HepG2 (cell line): ENCODE results near the gene LYPD3. TPM values are rescaled to one million over a fixed set of nuclear protein-coding genes. Genes with fewer than 3 reads are reported as not detected.

Source experiments
- FOXA1 ChIP-seq, 2 experiments: fragments of 450-650 bp in 1 of 2; sonication (generic) in 1 of 2; formaldehyde crosslinking in 1 of 2; IDR thresholded peaks; 2 replicates each; pipeline versions ENCODE4 v1.4.0 to v1.6.1; 2016 to 2020; ENCODE audit warnings: missing genetic modification reagents in 1 of 2
- IRX3 ChIP-seq: sonication (generic); formaldehyde crosslinking; IDR thresholded peaks from 2 replicates; pipeline ENCODE4 v1.8.1; 2023; ENCODE audit warnings: mild to moderate bottlenecking, low read depth, missing genetic modification reagents, borderline replicate concordance
- NKX3-1 ChIP-seq: sonication (generic); formaldehyde crosslinking; IDR thresholded peaks from 2 replicates; pipeline ENCODE4 v1.5.0; 2020; ENCODE audit warnings: missing genetic modification reagents
- PHB2 ChIP-seq: fragments of 450-650 bp; IDR thresholded peaks from 2 replicates; pipeline ENCODE4 v1.6.1; 2018; ENCODE audit not compliant: partially characterized antibody
- SAP130 ChIP-seq: IDR thresholded peaks from 2 replicates; pipeline ENCODE4 v1.6.1; 2016; ENCODE audit warnings: low read depth
- SRY ChIP-seq: sonication (generic); formaldehyde crosslinking; IDR thresholded peaks from 2 replicates; pipeline ENCODE4 v1.8.0; 2022; ENCODE audit warnings: mild to moderate bottlenecking, missing genetic modification reagents
- TRIM24 ChIP-seq: sonication (generic); formaldehyde crosslinking; IDR thresholded peaks from 2 replicates; pipeline ENCODE4 v1.8.0; 2022; ENCODE audit warnings: mild to moderate bottlenecking, missing genetic modification reagents
- ZBTB20 ChIP-seq: sonication (generic); formaldehyde crosslinking; IDR thresholded peaks from 2 replicates; pipeline ENCODE4 v1.8.1; 2023; ENCODE audit warnings: missing genetic modification reagents, low read depth, mild to moderate bottlenecking, borderline replicate concordance
- ZNF567 ChIP-seq: sonication (generic); formaldehyde crosslinking; IDR thresholded peaks from 2 replicates; pipeline ENCODE4 v1.8.1; 2023; ENCODE audit warnings: mild to moderate bottlenecking, missing genetic modification reagents, borderline replicate concordance
- ZNF619 ChIP-seq: sonication (generic); formaldehyde crosslinking; IDR thresholded peaks from 2 replicates; pipeline ENCODE4 v1.4.0; 2020; ENCODE audit warnings: mild to moderate bottlenecking, missing genetic modification reagents
- ZNF660 ChIP-seq: sonication (generic); formaldehyde crosslinking; IDR thresholded peaks from 2 replicates; pipeline ENCODE4 v1.5.1; 2020; ENCODE audit warnings: mild to moderate bottlenecking, low read depth, missing genetic modification reagents, borderline replicate concordance
- ZNF747 ChIP-seq: sonication (generic); formaldehyde crosslinking; IDR thresholded peaks from 2 replicates; pipeline ENCODE4 v1.8.1; 2023; ENCODE audit warnings: missing genetic modification reagents, mild to moderate bottlenecking, borderline replicate concordance
- polyA plus RNA-seq, 8 experiments: library from polyadenylated mRNA; depleted of rRNA in 3 of 8; stranded (reverse) in 7 of 8; unstranded in 1 of 8; fragments of >200 nt; fragmentation: Illumina TruSeq in 4 of 8; extraction: Trizol in 4 of 8; gene quantifications; 2 replicates each; pipeline versions ENCODE4 v1.2.1 to v1.2.3, GENCODE V29; 2011 to 2016; ENCODE audit warnings: low read depth in 4 of 8, missing spikeins in 1 of 8, mixed read lengths in 1 of 8; ENCODE audit not compliant: insufficient read depth in 1 of 8
- total RNA-seq, 5 experiments: library from RNA; depleted of rRNA; stranded (reverse); fragments of >200 nt; fragmentation: Illumina TruSeq; extraction: Trizol; gene quantifications; 2 replicates each; pipeline ENCODE4 v1.2.3, GENCODE V29; 2016; ENCODE audit warnings: low read depth in 1 of 5
- TF ChIP-seq, protein P1 (sequence below), 2 experiments: fragments of 450-650 bp in 1 of 2; sonication (generic) in 1 of 2; formaldehyde crosslinking in 1 of 2; IDR thresholded peaks; 2 replicates each; pipeline versions ENCODE4 v1.6.1 to v1.8.0; 2016 to 2022; ENCODE audit warnings: antibody characterized with exemption in 1 of 2, mild to moderate bottlenecking in 1 of 2, missing genetic modification reagents in 1 of 2
- TF ChIP-seq, protein P2 (sequence below): sonication (generic); formaldehyde crosslinking; IDR thresholded peaks from 2 replicates; pipeline ENCODE4 v1.4.0; 2020; ENCODE audit warnings: missing genetic modification reagents
- TF ChIP-seq, protein P3 (sequence below): IDR thresholded peaks from 2 replicates; pipeline ENCODE4 v1.6.1; 2016

LYPD3 gene
- total and polyA plus RNA-seq, 2 of the 13 experiments (the other 11 are each of a cell fraction or from before 2014, with no cell fraction given): 0.51 to 1.5 TPM

DNA sequence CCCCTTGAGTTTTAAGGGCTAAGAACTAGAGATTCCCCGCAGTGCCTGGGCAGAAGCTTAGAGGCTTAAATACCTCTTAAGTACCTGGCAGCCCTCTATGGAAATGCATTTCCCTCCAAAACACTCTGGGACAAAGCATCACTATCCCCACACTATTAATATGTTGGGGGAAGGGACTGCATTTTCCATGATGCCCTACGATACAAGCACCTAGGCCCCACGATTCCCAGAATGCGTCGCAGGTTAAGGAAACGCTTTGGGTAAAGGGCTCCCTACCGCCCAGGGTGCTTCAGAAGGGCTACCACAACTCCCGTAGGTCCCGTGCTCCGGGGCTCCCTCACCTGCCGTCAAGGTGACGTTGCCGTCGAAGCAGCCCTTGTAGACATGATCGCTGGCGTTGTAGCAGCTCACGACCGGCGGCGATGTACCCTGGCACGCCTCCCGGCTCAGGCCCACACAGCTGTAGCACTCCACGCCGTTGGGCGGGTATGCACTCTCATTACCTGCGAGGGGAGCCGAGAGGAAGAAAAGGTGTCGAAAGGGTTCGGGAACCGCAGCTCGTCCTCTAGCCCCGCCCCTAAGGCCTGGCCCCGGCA, 2.5 kb downstream of the LYPD3 start (continued):
- TF ChIP-seq, protein P1, sequence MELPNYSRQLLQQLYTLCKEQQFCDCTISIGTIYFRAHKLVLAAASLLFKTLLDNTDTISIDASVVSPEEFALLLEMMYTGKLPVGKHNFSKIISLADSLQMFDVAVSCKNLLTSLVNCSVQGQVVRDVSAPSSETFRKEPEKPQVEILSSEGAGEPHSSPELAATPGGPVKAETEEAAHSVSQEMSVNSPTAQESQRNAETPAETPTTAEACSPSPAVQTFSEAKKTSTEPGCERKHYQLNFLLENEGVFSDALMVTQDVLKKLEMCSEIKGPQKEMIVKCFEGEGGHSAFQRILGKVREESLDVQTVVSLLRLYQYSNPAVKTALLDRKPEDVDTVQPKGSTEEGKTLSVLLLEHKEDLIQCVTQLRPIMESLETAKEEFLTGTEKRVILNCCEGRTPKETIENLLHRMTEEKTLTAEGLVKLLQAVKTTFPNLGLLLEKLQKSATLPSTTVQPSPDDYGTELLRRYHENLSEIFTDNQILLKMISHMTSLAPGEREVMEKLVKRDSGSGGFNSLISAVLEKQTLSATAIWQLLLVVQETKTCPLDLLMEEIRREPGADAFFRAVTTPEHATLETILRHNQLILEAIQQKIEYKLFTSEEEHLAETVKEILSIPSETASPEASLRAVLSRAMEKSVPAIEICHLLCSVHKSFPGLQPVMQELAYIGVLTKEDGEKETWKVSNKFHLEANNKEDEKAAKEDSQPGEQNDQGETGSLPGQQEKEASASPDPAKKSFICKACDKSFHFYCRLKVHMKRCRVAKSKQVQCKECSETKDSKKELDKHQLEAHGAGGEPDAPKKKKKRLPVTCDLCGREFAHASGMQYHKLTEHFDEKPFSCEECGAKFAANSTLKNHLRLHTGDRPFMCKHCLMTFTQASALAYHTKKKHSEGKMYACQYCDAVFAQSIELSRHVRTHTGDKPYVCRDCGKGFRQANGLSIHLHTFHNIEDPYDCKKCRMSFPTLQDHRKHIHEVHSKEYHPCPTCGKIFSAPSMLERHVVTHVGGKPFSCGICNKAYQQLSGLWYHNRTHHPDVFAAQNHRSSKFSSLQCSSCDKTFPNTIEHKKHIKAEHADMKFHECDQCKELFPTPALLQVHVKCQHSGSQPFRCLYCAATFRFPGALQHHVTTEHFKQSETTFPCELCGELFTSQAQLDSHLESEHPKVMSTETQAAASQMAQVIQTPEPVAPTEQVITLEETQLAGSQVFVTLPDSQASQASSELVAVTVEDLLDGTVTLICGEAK (IDR thresholded peaks at IDR 0.05): no peak
- TF ChIP-seq, protein P1 (CRISPR knock-in tag; IDR thresholded peaks at IDR 0.05): no peak
- TF ChIP-seq ZNF747 (CRISPR knock-in tag) (0 out of 2 replicates have a peak, but pooled peaks have one; percentile 10), NKX3-1 (CRISPR knock-in tag) (0 out of 2 replicates have a peak, but pooled peaks have one; percentile 60), ZBTB20 (CRISPR knock-in tag) (no peak; the same call in 1 of the 2 replicates), FOXA1 (IDR thresholded peaks at IDR 0.05) (no peak), FOXA1 (CRISPR knock-in tag; IDR thresholded peaks at IDR 0.05) (peak; percentile 3; the same call in 1 of the 2 replicates), SAP130 (no peak), TRIM24 (CRISPR knock-in tag) (no peak), SRY (CRISPR knock-in tag) (no peak), ZNF619 (CRISPR knock-in tag) (no peak; the same call in 1 of the 2 replicates), ZNF660 (CRISPR knock-in tag) (no peak), PHB2 (no peak), ZNF567 (CRISPR knock-in tag) (no peak), IRX3 (CRISPR knock-in tag) (no peak)
- TF ChIP-seq, protein P2, sequence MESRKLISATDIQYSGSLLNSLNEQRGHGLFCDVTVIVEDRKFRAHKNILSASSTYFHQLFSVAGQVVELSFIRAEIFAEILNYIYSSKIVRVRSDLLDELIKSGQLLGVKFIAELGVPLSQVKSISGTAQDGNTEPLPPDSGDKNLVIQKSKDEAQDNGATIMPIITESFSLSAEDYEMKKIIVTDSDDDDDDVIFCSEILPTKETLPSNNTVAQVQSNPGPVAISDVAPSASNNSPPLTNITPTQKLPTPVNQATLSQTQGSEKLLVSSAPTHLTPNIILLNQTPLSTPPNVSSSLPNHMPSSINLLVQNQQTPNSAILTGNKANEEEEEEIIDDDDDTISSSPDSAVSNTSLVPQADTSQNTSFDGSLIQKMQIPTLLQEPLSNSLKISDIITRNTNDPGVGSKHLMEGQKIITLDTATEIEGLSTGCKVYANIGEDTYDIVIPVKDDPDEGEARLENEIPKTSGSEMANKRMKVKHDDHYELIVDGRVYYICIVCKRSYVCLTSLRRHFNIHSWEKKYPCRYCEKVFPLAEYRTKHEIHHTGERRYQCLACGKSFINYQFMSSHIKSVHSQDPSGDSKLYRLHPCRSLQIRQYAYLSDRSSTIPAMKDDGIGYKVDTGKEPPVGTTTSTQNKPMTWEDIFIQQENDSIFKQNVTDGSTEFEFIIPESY (CRISPR knock-in tag): no peak
- TF ChIP-seq, protein P3, sequence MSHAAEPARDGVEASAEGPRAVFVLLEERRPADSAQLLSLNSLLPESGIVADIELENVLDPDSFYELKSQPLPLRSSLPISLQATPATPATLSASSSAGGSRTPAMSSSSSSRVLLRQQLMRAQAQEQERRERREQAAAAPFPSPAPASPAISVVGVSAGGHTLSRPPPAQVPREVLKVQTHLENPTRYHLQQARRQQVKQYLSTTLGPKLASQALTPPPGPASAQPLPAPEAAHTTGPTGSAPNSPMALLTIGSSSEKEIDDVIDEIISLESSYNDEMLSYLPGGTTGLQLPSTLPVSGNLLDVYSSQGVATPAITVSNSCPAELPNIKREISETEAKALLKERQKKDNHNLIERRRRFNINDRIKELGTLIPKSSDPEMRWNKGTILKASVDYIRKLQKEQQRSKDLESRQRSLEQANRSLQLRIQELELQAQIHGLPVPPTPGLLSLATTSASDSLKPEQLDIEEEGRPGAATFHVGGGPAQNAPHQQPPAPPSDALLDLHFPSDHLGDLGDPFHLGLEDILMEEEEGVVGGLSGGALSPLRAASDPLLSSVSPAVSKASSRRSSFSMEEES (CRISPR knock-in tag): no peak
